ENCODE measurements around the gene TMEM178B.

DNA sequence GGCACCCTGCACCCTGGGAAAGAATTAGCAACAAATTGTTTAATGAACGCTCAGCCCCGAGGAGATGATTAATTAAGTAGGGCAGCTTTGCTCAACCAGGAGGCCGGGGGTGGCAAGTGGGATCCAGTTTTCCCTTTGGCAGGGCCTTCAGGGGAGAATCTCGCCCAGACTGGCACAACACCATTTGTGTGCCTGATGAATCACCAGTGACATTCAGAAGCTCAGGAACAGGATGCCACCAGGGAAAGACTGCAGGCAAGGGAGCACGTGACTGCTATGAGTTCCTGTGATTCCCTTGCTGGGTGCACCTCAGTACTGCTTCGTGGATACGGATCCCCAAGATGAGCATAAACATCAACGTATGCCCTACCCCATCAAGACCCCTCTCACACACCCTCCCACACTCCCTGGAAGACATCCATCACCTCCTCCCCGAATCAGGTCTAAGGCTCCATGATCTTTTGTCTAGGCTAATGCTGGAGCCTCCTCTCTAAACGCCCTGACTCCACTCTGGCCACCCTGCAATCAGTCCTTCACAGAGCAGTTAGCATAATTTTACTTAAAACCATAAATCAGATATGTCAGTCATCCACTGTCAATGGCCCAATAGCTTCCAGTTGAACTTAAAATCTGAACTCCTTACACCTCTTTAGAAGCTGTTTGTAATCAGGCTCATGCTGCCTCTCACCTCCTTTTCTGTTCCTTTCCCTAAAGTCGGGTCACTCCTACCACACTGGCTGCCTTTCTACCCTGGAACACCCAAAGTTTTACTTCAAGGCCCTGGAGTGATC is 368.2 kb downstream of the TMEM178B start:
- TF ChIP-seq, protein P1, sequence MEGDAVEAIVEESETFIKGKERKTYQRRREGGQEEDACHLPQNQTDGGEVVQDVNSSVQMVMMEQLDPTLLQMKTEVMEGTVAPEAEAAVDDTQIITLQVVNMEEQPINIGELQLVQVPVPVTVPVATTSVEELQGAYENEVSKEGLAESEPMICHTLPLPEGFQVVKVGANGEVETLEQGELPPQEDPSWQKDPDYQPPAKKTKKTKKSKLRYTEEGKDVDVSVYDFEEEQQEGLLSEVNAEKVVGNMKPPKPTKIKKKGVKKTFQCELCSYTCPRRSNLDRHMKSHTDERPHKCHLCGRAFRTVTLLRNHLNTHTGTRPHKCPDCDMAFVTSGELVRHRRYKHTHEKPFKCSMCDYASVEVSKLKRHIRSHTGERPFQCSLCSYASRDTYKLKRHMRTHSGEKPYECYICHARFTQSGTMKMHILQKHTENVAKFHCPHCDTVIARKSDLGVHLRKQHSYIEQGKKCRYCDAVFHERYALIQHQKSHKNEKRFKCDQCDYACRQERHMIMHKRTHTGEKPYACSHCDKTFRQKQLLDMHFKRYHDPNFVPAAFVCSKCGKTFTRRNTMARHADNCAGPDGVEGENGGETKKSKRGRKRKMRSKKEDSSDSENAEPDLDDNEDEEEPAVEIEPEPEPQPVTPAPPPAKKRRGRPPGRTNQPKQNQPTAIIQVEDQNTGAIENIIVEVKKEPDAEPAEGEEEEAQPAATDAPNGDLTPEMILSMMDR (conservative IDR thresholded peaks at IDR 0.05; ENCODE audit: low read depth, low read length): no peak
- no peak for TF ChIP-seq CHD1 (IDR thresholded peaks at IDR 0.05; ENCODE audit: low read depth, low read length)
- TF ChIP-seq SMC3 (IDR thresholded peaks at IDR 0.05; ENCODE audit: low read depth, low read length): no peak
- TF ChIP-seq RFX5 (IDR thresholded peaks at IDR 0.05; ENCODE audit: low read depth, low read length): no peak
- TF ChIP-seq BHLHE40 (IDR thresholded peaks at IDR 0.05; ENCODE audit: low read depth, low read length): no peak
- no peak for TF ChIP-seq NFE2L2 (IDR thresholded peaks at IDR 0.05; ENCODE audit: low read depth, low read length)
- no peak for TF ChIP-seq POLR2A (IDR thresholded peaks at IDR 0.05; ENCODE audit: low read depth, low read length)
- no peak for TF ChIP-seq MAFK (IDR thresholded peaks at IDR 0.05; ENCODE audit: low read depth, low read length)
- TF ChIP-seq, protein P2, sequence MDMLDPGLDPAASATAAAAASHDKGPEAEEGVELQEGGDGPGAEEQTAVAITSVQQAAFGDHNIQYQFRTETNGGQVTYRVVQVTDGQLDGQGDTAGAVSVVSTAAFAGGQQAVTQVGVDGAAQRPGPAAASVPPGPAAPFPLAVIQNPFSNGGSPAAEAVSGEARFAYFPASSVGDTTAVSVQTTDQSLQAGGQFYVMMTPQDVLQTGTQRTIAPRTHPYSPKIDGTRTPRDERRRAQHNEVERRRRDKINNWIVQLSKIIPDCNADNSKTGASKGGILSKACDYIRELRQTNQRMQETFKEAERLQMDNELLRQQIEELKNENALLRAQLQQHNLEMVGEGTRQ (IDR thresholded peaks at IDR 0.05; ENCODE audit: low read depth, low read length): no peak
- TF ChIP-seq MXI1 (IDR thresholded peaks at IDR 0.05; ENCODE audit: borderline replicate concordance, low read depth, low read length): no peak
- no peak for TF ChIP-seq CEBPB (IDR thresholded peaks at IDR 0.05; ENCODE audit: low read depth, low read length)
- TF ChIP-seq RCOR1 (IDR thresholded peaks at IDR 0.05; ENCODE audit: insufficient replicate concordance, low read length): no peak
- no peak for TF ChIP-seq RAD21 (IDR thresholded peaks at IDR 0.05; ENCODE audit: low read length)

All from IMR-90 (cell line).